ENCODE results near the gene RBBP5.

Gene RBBP5

GRCh38 chr1:205049479-205049878 is 72.3 kb downstream of the RBBP5 start:
- TF ChIP-seq CTCF (IDR thresholded peaks at IDR 0.05; ENCODE audit: extremely low read depth, missing control alignments): no peak
- no peak for DNase-seq (ENCODE audit: low spot score)

GRCh38 chr1:205048382-205048781 is 73.4 kb downstream of the RBBP5 start:
- TF ChIP-seq CTCF (IDR thresholded peaks at IDR 0.05; ENCODE audit: extremely low read depth, missing control alignments): no peak
- no peak for DNase-seq (ENCODE audit: low spot score)

- TF ChIP-seq CTCF (IDR thresholded peaks at IDR 0.05; ENCODE audit: extremely low read depth, missing control alignments): no peak
- no peak for DNase-seq (ENCODE audit: low spot score)
These were observed 74.0 kb downstream of the RBBP5 start for GRCh38 chr1:205047764-205048231.

- DNase-seq (ENCODE audit: low spot score): no peak
- TF ChIP-seq CTCF (IDR thresholded peaks at IDR 0.05; ENCODE audit: extremely low read depth, missing control alignments): no peak
These were observed 74.9 kb downstream of the RBBP5 start for GRCh38 chr1:205046870-205047269.

- no peak for TF ChIP-seq CTCF (IDR thresholded peaks at IDR 0.05; ENCODE audit: extremely low read depth, missing control alignments)
- DNase-seq (ENCODE audit: low spot score): no peak
These were observed 76.6 kb downstream of the RBBP5 start for GRCh38 chr1:205045146-205045545.

- TF ChIP-seq CTCF (IDR thresholded peaks at IDR 0.05; ENCODE audit: extremely low read depth, missing control alignments): no peak
- no peak for DNase-seq (ENCODE audit: low spot score)
These were observed 77.0 kb downstream of the RBBP5 start for GRCh38 chr1:205044741-205045140.

- no peak for TF ChIP-seq CTCF (IDR thresholded peaks at IDR 0.05; ENCODE audit: extremely low read depth, missing control alignments)
- DNase-seq (ENCODE audit: low spot score): no peak
These were observed 77.9 kb downstream of the RBBP5 start for GRCh38 chr1:205043866-205044265.
